HL-60 (cell line): Measurements from ENCODE around the gene CEND1.

Experiments used
- DNase-seq, 2 experiments: peaks; one replicate each; pipeline ENCODE4 v3.0.0-alpha.2; 2010 to 2020; ENCODE audit warnings: low read depth in 1 of 2, low spot score in 1 of 2
- H3K27ac ChIP-seq: fragments of 250-450 bp; sonication (Bioruptor Pico); replicated peaks from 2 replicates; pipeline ENCODE4 v1.5.1; 2020; ENCODE audit warnings: mild to moderate bottlenecking, moderate library complexity
- H3K27me3 ChIP-seq: fragments of 250-450 bp; sonication (Bioruptor Pico); 2 replicates; pipeline ENCODE4 v1.5.1; 2021; ENCODE audit warnings: mild to moderate bottlenecking, moderate library complexity; ENCODE audit not compliant: insufficient read depth, poor library complexity, severe bottlenecking
- H3K4me3 ChIP-seq: replicated peaks from 2 replicates; pipeline ENCODE4 v1.5.1; 2011; ENCODE audit warnings: mild to moderate bottlenecking, control low read depth, low read length; ENCODE audit not compliant: insufficient read depth
- GABPA ChIP-seq: IDR thresholded peaks from 2 replicates; pipeline ENCODE4 v1.6.1; 2012; ENCODE audit warnings: low read depth
- POLR2AphosphoS5 ChIP-seq: IDR thresholded peaks from 2 replicates; pipeline ENCODE4 v1.6.1; 2012; ENCODE audit warnings: low read depth
- SPI1 ChIP-seq: IDR thresholded peaks from 2 replicates; pipeline ENCODE4 v1.6.1; 2012; ENCODE audit warnings: low read depth, mild to moderate bottlenecking, borderline replicate concordance
- TF ChIP-seq, protein P1 (sequence below): IDR thresholded peaks from 2 replicates; pipeline ENCODE4 v1.6.1; 2012; ENCODE audit warnings: low read depth; ENCODE audit not compliant: insufficient replicate concordance
- TF ChIP-seq, protein P2 (sequence below): IDR thresholded peaks from one replicate; pipeline ENCODE4 v1.5.1; 2011; ENCODE audit warnings: low read length, control low read depth, inconsistent platforms; ENCODE audit not compliant: insufficient read depth

CEND1 gene

DNA sequence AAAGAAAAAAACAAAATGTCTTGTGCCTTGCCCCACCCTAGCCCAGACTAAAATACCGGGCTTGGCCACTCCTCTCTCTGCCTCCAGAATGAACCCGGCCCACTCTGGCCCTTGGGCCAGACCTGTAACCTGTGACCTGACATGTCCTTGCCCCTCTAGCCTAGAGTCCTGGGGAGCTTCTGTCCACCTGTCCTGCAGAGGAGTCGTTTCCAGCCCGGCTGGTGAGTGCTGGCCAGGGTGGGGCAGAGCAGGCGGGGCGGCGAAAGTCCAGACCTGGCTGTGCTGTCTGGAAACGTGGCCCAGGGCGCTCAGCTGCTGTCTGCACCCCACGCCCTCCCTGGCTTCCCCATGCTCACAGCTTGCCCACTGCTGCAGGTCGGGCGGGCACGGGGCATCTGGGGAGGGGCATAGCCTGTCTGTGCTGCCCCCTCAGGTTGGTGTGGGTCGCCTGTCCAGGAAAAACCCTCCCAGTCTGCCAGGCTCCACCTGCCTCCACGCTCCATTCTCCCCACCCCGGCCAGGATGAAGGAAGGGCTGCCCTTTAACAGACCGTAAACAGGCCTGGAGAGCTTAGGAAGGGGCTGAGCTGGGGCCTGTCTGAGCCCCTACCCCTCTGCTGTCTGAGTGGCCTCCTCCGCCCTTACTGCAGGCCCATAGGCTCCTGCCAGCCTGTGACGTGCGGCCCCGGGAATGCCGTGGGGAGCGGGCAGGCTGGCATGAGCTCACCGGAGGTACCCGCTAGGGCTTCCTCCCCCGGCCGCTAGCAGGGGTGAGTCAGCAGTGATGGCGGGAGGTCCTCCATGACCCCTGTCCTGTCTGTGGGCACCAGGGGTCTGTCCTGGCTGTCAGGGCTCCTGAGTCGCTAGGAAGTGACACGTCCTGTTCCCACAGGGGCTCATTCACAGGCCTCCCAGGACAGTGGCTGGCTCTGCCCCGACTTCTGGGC is 44.8 kb upstream of the CEND1 start:
- TF ChIP-seq POLR2AphosphoS5 (no peak), SPI1 (no peak), GABPA (no peak)
- TF ChIP-seq, protein P1, sequence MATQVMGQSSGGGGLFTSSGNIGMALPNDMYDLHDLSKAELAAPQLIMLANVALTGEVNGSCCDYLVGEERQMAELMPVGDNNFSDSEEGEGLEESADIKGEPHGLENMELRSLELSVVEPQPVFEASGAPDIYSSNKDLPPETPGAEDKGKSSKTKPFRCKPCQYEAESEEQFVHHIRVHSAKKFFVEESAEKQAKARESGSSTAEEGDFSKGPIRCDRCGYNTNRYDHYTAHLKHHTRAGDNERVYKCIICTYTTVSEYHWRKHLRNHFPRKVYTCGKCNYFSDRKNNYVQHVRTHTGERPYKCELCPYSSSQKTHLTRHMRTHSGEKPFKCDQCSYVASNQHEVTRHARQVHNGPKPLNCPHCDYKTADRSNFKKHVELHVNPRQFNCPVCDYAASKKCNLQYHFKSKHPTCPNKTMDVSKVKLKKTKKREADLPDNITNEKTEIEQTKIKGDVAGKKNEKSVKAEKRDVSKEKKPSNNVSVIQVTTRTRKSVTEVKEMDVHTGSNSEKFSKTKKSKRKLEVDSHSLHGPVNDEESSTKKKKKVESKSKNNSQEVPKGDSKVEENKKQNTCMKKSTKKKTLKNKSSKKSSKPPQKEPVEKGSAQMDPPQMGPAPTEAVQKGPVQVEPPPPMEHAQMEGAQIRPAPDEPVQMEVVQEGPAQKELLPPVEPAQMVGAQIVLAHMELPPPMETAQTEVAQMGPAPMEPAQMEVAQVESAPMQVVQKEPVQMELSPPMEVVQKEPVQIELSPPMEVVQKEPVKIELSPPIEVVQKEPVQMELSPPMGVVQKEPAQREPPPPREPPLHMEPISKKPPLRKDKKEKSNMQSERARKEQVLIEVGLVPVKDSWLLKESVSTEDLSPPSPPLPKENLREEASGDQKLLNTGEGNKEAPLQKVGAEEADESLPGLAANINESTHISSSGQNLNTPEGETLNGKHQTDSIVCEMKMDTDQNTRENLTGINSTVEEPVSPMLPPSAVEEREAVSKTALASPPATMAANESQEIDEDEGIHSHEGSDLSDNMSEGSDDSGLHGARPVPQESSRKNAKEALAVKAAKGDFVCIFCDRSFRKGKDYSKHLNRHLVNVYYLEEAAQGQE = no peak
- TF ChIP-seq, protein P2, sequence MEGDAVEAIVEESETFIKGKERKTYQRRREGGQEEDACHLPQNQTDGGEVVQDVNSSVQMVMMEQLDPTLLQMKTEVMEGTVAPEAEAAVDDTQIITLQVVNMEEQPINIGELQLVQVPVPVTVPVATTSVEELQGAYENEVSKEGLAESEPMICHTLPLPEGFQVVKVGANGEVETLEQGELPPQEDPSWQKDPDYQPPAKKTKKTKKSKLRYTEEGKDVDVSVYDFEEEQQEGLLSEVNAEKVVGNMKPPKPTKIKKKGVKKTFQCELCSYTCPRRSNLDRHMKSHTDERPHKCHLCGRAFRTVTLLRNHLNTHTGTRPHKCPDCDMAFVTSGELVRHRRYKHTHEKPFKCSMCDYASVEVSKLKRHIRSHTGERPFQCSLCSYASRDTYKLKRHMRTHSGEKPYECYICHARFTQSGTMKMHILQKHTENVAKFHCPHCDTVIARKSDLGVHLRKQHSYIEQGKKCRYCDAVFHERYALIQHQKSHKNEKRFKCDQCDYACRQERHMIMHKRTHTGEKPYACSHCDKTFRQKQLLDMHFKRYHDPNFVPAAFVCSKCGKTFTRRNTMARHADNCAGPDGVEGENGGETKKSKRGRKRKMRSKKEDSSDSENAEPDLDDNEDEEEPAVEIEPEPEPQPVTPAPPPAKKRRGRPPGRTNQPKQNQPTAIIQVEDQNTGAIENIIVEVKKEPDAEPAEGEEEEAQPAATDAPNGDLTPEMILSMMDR = no peak
- no peak overlapping the region for H3K4me3 ChIP-seq
- peaks cover 9% of the 10 kb centered on the region for H3K27me3 ChIP-seq
- no peak overlapping the region for H3K27ac ChIP-seq
- no peak for DNase-seq

DNA sequence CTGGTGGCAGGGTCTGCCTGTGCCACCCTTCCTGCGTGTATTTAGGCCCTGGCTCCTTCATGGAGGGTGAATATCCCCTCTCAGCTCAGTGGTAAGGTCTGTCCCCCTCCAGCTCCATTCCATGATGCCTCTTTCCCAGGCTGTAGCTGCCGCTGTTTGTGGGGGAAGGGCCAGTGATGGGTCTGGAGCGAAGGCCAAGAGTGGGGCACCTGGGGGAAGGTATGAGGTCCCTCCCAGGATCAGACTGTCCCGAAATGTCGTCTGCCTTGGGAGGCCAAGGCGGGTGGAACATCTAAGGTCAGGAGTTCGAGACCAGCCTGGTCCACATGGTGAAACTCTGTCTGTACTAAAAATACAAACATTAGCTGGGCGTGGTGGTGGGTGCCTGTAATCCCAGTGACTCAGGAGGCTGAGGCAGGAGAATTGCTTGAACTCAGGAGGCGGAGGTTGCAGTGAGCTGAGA is 44.0 kb upstream of the CEND1 start:
- TF ChIP-seq, protein P2 = no peak
- TF ChIP-seq SPI1 (no peak), POLR2AphosphoS5 (no peak), GABPA (no peak)
- TF ChIP-seq, protein P1 = no peak
- H3K27ac ChIP-seq = no peak overlapping the region
- DNase-seq = no peak
- H3K27me3 ChIP-seq = peaks cover 9% of the 10 kb centered on the region
- H3K4me3 ChIP-seq = peak overlapping the region; percentile 63

DNA sequence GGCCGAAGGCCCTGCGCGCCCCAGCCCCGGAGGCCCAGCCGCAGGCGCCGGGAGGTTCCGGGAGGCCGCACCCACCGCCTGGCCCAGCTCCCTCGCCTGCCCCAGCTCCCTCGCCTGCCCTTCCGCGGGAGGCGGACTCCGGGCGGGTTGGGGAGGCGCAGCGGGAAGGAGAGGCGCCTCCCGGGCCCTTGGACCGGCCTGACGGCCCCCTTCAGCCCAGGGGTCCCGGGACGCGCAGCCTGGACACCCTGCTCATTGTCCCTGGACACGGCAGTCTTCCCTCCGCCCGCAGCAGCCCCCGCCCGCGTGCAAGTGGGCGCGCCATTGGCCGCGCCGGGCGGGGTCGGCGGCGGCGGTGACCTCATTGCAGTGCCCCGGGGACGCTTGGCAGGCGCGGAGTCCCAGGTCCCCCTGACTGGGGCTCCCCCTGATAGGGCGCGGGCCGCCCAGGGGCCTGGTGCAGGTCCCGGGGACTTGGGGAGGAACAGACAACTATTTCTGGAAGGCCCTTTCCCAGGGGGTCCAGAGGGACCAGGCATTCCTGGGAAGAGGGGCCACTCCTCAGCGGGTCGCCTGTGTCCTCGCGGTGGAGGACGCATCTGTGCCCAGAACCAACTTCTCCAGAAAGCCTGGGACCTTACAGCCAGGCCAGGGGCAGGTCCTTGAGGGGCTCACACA is 43.4 kb upstream of the CEND1 start:
- H3K27me3 ChIP-seq = peaks cover 9% of the 10 kb centered on the region
- H3K4me3 ChIP-seq = peak overlapping the region; percentile 63
- no peak for TF ChIP-seq GABPA
- TF ChIP-seq, protein P1 = no peak
- no peak for TF ChIP-seq SPI1
- TF ChIP-seq, protein P2 = no peak
- TF ChIP-seq POLR2AphosphoS5 = no peak
- DNase-seq = no peak
- H3K27ac ChIP-seq = 0 out of 2 replicates have a peak overlapping the region, but pooled peaks have one; percentile 23
